SU-DHL-6 (cell line): ENCODE results near the gene BPIFB2.

Experiments
- H2AFZ ChIP-seq: fragments of 200-600 bp; sonication (generic); 2 replicates; pipeline ENCODE4 v1.6.1; 2014; ENCODE audit warnings: low read depth, mild to moderate bottlenecking, moderate library complexity, mixed read lengths, antibody characterized with exemption, low read length; ENCODE audit not compliant: severe bottlenecking
- H3F3A ChIP-seq: fragments of 200-600 bp; shearing (Covaris generic); 2 replicates; pipeline ENCODE4 v1.6.0; 2016; ENCODE audit warnings: antibody characterized with exemption, mild to moderate bottlenecking; ENCODE audit not compliant: insufficient read depth
- H3K27ac ChIP-seq: fragments of 200-600 bp; sonication (generic); 2 replicates; pipeline ENCODE4 v1.5.1; 2016; ENCODE audit warnings: low read depth, mild to moderate bottlenecking, low read length, moderate library complexity, mixed read lengths
- H3K27me3 ChIP-seq: fragments of 200-600 bp; sonication (generic), shearing (Covaris generic); 2 replicates; pipeline ENCODE4 v1.6.0; 2014; ENCODE audit warnings: mild to moderate bottlenecking, low read length
- H3K36me3 ChIP-seq: fragments of 200-600 bp; sonication (generic); 2 replicates; pipeline ENCODE4 v1.6.1; 2014; ENCODE audit warnings: mild to moderate bottlenecking, low read length, mixed read lengths
- H3K4me2 ChIP-seq: fragments of 300-600, 200-600 bp; shearing (Covaris generic), sonication (generic); 2 replicates; pipeline ENCODE4 v1.6.0; 2014; ENCODE audit warnings: low read length, low read depth, mild to moderate bottlenecking; ENCODE audit not compliant: poor library complexity, severe bottlenecking
- H3K4me3 ChIP-seq: fragments of 200-600 bp; sonication (generic); 2 replicates; pipeline ENCODE4 v1.5.1; 2014; ENCODE audit warnings: antibody characterized with exemption, low read length, mild to moderate bottlenecking, mixed read lengths; ENCODE audit not compliant: insufficient read depth, poor library complexity, severe bottlenecking
- H3K79me2 ChIP-seq: fragments of 200-600 bp; sonication (generic); 2 replicates; pipeline ENCODE4 v1.6.1; 2014; ENCODE audit warnings: mild to moderate bottlenecking, low read length, moderate library complexity; ENCODE audit not compliant: insufficient read depth
- H3K9ac ChIP-seq: fragments of 200-600 bp; sonication (generic); 2 replicates; pipeline ENCODE4 v1.7.0; 2014; ENCODE audit warnings: mild to moderate bottlenecking, low read length
- H3K9me2 ChIP-seq: fragments of 200-600 bp; sonication (generic); replicated peaks from 2 replicates; pipeline ENCODE4 v1.6.1; 2014; ENCODE audit warnings: low read length; ENCODE audit not compliant: insufficient read depth
- H3K9me3 ChIP-seq: fragments of 200-600 bp; sonication (generic); 2 replicates; pipeline ENCODE4 v1.6.1; 2014; ENCODE audit warnings: low read length, mixed read lengths; ENCODE audit not compliant: insufficient read depth
- H4K20me1 ChIP-seq: fragments of 200-600 bp; sonication (generic); 2 replicates; pipeline ENCODE4 v1.6.1; 2014; ENCODE audit warnings: low read depth, mild to moderate bottlenecking, antibody characterized with exemption, low read length, moderate library complexity, mixed read lengths
- CTCF ChIP-seq: fragments of 200-600 bp; sonication (generic); IDR thresholded peaks from one replicate; pipeline ENCODE4 v1.5.1; 2017; ENCODE audit warnings: antibody characterized with exemption, mild to moderate bottlenecking, low read length, moderate library complexity; ENCODE audit not compliant: insufficient read depth, poor library complexity, severe bottlenecking
- EZH2phosphoT487 ChIP-seq: fragments of 200-600 bp; sonication (generic), shearing (Covaris generic); conservative IDR thresholded peaks from 2 replicates; pipeline ENCODE4 v1.6.1; 2018; ENCODE audit warnings: mild to moderate bottlenecking, antibody characterized with exemption, low read length, moderate library complexity, mixed read lengths

The BPIFB2 gene

GRCh38 chr20:32987044-32987825, 20.3 kb upstream of the BPIFB2 start:
- H3K9me2 ChIP-seq = no peaks in the 10 kb centered on the region

GRCh38 chr20:32988008-32988407, 19.5 kb upstream of the BPIFB2 start:
- no peak overlapping the region for H3K9ac ChIP-seq
- TF ChIP-seq EZH2phosphoT487 = no peak
- no peak for TF ChIP-seq CTCF
- H3K27ac ChIP-seq = no peak overlapping the region
- H3K36me3 ChIP-seq = no peaks in the 10 kb centered on the region
- no peaks in the 10 kb centered on the region for H3K9me3 ChIP-seq
- H3K79me2 ChIP-seq = no peaks in the 10 kb centered on the region
- no peaks in the 10 kb centered on the region for H3F3A ChIP-seq
- H3K4me2 ChIP-seq = no peak overlapping the region
- no peak overlapping the region for H3K4me3 ChIP-seq
- no peaks in the 10 kb centered on the region for H4K20me1 ChIP-seq
- H3K27me3 ChIP-seq = no peaks in the 10 kb centered on the region
- H2AFZ ChIP-seq = no peak overlapping the region
- H3K9me2 ChIP-seq = no peaks in the 10 kb centered on the region

More at GRCh38 chr20:32987044-32987825, 20.3 kb upstream of the BPIFB2 start:
- H3K9me3 ChIP-seq = no peaks in the 10 kb centered on the region
- H2AFZ ChIP-seq = no peak overlapping the region
- TF ChIP-seq EZH2phosphoT487 (no peak), CTCF (no peak)
- no peak overlapping the region for H3K4me2 ChIP-seq
- H3K4me3 ChIP-seq = no peak overlapping the region
- no peak overlapping the region for H3K27ac ChIP-seq
- no peaks in the 10 kb centered on the region for H3K27me3 ChIP-seq
- H3K79me2 ChIP-seq = no peaks in the 10 kb centered on the region
- no peaks in the 10 kb centered on the region for H4K20me1 ChIP-seq
- no peaks in the 10 kb centered on the region for H3F3A ChIP-seq
- H3K36me3 ChIP-seq = no peaks in the 10 kb centered on the region
- no peak overlapping the region for H3K9ac ChIP-seq

- Histone ChIP-seq H3K9ac (no peak overlapping the region), H3K79me2 (no peaks in the 10 kb centered on the region), H3K27ac (no peak overlapping the region), H3K27me3 (no peaks in the 10 kb centered on the region), H3K4me3 (no peak overlapping the region), H3K9me2 (no peaks in the 10 kb centered on the region), H3K9me3 (no peaks in the 10 kb centered on the region), H2AFZ (no peak overlapping the region), H3K4me2 (no peak overlapping the region), H3K36me3 (no peaks in the 10 kb centered on the region), H3F3A (no peaks in the 10 kb centered on the region), H4K20me1 (no peaks in the 10 kb centered on the region)
- TF ChIP-seq EZH2phosphoT487 = no peak
- no peak for TF ChIP-seq CTCF
Measured at GRCh38 chr20:32989507-32990283, 17.8 kb upstream of the BPIFB2 start.
